Measurements from ENCODE around the gene CTSL.

Gene CTSL

DNA sequence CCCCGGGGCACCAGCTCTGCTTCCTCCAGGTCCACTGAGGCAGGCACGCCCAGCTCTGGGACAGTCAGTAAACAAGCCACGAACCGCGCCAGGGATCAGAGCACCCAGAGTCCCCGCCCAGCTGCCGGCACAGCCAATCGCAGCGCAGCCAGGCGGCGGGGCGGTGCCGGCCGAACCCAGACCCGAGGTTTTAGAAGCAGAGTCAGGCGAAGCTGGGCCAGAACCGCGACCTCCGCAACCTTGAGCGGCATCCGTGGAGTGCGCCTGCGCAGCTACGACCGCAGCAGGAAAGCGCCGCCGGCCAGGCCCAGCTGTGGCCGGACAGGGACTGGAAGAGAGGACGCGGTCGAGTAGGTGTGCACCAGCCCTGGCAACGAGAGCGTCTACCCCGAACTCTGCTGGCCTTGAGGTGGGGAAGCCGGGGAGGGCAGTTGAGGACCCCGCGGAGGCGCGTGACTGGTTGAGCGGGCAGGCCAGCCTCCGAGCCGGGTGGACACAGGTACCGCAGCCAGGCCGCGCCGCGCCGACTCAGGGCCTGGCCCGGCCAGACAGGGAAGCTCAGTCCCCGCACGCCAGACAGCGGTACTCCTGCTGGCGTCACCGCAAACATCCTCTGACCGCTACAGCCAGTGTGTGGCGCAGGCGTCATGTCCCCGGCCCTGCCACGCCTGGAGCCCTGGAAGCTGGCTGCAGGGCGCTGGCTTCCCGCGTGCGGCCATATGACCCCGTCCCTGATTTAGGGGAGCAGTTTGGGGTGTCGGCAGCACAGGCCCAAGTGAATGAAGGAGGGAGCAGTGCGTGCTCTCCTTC lies at the start of gene CTSL:
Gene CTSL (plus strand): TSS at position 220 of the 810 bp plus-strand sequence. CDS start 1,485 bp downstream, outside the sequence.
- peak; percentile 96 for DNase-seq (ENCODE audit: low spot score)

- no peak for DNase-seq (ENCODE audit: low spot score)
Measured at GRCh38 chr9:87676976-87677775, 48.7 kb upstream of the CTSL start.

DNA sequence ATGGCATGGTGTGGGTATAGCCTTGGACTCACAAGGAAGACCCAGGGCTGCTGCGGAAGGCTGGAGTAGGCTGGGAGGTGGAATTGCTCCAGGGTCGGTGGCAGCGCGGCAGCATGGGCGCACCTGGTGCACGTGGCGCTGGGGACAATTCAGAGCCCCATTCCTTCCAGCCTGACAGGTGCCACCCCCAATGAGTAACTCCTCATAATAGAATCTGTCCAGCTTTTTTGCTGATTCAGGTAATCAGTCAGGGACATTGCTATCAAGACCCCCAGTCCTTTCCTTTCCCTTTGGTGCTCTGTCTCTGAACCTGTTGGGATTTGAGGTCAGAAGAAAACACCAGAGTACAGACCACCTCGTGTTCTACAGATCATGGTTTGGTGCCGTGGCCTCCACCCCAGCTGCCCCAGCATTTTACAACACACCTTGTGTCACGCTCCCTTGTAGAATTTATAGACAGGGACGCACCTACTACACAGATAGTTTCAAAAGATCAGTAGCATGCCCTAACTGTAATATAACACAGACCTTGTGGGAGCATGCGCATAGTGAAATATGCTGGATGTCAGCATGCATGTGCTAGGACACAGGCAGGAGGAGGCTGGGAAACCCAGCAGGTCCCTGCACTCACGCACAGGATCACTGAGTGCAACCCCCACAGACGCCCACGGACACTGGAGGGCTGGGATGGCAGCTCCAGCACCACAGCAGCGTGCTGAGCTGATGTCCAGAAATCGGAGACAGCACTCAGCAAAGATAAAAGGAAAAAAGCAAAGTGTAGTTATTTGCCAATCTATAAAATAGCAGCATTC lies 47.9 kb upstream of the CTSL start:
- no peak for DNase-seq (ENCODE audit: low spot score)

- DNase-seq (ENCODE audit: low spot score), result peak; percentile 68
Measured at GRCh38 chr9:87678650-87679355, 47.1 kb upstream of the CTSL start.

DNA sequence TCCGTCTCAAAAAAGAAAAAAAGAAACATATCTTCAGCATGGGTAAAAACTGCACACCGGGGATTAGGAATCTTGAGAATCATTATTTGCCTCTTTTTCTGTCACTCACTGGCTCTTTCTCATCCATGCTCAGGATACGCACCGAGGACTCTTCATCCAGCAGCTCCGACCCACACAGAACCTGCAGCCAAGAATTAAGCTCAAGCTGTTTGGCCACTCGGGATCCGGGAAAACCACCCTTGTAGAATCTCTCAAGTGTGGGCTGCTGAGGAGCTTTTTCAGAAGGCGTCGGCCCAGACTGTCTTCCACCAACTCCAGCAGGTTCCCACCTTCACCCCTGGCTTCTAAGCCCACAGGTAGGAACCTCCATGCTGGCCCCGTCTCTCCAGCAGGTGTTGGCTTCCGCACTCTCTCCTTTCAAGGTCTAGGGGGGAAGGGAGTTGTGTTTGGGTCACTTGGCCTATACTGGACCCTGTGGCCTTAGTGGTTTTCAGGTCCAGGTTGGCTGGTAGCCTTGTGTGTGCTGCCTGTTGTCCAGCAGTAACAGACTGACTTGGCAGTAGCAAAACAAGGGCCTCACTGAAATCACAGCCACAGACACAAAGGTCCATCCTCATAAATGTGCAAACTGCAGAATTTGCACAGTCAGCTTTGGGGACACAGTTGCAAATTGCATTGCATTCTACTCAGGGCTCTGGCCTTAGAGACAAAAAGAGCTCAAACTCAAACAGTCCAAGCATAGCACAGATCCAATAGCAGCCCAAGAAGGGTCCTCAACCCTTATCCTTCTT lies 44.5 kb upstream of the CTSL start:
- DNase-seq (ENCODE audit: low spot score), result no peak

- no peak for DNase-seq (ENCODE audit: low spot score)
Measured at GRCh38 chr9:87682085-87682484, 43.8 kb upstream of the CTSL start.

DNA sequence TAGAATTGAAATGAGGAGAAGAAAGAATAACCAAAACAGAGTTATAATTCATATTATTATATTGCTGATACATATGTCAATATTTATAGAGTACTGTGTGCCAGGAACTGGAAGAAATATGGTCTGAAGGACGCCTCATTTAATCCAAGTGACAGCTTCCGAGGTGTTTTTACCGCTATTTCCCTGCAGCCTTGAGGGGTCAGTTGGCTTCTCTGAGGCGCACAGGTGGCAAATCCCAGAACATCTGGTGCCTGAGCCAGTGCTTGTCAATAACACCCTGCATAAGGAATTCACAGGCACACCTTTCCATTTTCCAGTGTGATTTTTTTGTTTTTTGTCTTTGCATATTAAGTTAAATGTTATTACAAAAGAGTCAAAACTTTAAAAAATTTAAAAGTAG lies 43.3 kb upstream of the CTSL start:
- DNase-seq (ENCODE audit: low spot score), result no peak

GRCh38 chr9:87683751-87684626 lies 41.9 kb upstream of the CTSL start:
- DNase-seq (ENCODE audit: low spot score), result no peak

GRCh38 chr9:87684627-87685219 lies 41.2 kb upstream of the CTSL start:
- peak; percentile 31 for DNase-seq (ENCODE audit: low spot score)

DNA sequence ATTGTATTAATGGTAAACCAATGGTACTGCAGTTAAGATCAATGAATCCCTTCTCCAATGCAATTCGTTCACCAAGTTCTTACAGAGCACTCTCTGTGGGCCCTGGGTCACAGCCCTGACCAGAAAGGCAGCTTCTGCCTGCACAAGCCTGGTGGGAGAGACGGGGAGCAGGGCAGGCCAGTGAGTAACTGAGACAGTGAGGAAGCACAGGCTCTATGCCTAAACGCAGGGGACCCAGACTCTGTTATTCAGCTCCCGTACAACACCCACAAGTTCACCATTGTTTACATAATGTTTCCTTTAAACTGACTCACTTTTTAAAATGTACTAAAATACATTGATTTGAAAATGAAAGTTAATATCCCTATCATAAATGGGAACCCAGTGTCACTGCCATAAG lies 40.5 kb upstream of the CTSL start:
- DNase-seq (ENCODE audit: low spot score), result no peak

DNA sequence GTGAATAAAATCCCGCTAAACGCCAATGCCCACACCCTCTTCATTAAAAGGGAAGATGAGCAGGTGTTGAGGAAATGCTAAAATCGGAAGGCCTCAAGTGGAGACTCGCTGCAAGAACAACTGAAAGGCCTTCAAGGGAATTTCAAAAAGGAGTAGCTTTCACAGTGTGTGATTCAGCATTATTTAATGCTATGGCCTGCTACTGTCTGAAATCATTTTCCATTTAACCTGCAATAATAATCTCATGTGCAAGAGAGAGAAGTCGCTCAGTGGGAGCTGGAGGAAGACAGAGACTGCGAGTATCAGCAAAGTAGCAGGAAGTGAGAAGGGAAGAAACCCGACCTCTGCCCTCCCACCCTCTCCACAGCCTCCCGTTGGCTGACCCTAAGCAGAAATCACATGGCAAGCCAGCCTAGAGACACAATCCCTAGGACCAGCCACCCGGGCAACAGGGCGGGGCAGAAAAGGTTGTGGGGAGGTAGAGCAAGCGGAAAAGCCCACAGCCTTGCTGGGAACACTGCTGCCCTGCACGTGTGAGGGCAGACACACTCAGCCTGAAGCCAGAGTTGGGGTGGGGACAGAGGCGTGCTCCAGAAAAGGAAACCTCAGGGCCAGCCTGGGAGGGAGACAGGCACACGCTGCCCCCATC lies 39.9 kb upstream of the CTSL start:
- peak; percentile 46 for DNase-seq (ENCODE audit: low spot score)

GRCh38 chr9:87686520-87687090 lies 39.3 kb upstream of the CTSL start:
- peak; percentile 61 for DNase-seq (ENCODE audit: low spot score)

- DNase-seq (ENCODE audit: low spot score), result no peak
Measured at GRCh38 chr9:87687207-87687606, 38.7 kb upstream of the CTSL start.

DNA sequence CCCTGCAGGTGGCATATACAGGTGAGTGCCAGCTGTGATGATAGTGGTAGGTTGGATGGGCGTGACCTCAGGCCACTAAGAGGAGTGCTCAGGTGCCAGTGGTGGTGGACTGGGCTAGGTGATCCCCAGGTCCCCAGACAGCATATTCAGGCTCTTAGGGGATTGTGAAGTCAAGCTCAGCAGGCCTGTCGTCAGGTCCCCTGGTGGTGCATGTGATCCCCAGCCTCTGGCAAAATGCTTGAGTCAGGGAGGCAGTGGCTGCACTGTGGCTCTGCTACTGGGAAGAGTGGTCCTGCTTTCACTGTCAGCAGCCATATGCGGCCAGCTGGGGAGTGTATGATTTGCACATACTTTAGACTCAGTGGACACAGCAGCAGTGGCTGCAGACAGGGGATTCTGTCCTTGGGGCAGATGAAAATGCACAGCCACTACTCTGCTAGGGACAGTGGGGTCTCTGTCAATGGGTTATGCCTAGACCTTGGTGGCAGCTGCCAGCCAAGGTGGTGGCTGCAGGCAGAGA lies 31.6 kb upstream of the CTSL start:
- no peak for DNase-seq (ENCODE audit: low spot score)

DNA sequence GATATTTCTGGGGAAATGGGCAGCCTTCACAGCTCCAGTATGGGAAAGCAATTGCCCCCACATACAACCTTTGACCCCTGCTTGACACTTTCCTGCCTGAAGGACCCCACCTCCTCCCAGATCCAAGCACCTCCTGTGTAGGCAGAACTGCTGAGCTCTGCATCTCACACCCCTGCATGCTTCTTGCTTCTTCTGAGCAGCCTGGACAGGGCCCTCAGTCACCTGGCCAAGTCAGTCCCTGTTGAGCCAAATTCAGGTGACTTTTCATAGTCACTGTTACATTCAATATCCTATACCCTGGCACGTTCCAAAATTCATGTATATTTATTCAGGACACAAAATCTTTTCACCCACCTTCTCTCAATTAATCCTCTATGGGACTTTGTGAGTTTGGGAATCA lies 30.4 kb upstream of the CTSL start:
- DNase-seq (ENCODE audit: low spot score), result no peak

- DNase-seq (ENCODE audit: low spot score), result no peak
Measured at GRCh38 chr9:87696641-87697040, 29.3 kb upstream of the CTSL start.

DNA sequence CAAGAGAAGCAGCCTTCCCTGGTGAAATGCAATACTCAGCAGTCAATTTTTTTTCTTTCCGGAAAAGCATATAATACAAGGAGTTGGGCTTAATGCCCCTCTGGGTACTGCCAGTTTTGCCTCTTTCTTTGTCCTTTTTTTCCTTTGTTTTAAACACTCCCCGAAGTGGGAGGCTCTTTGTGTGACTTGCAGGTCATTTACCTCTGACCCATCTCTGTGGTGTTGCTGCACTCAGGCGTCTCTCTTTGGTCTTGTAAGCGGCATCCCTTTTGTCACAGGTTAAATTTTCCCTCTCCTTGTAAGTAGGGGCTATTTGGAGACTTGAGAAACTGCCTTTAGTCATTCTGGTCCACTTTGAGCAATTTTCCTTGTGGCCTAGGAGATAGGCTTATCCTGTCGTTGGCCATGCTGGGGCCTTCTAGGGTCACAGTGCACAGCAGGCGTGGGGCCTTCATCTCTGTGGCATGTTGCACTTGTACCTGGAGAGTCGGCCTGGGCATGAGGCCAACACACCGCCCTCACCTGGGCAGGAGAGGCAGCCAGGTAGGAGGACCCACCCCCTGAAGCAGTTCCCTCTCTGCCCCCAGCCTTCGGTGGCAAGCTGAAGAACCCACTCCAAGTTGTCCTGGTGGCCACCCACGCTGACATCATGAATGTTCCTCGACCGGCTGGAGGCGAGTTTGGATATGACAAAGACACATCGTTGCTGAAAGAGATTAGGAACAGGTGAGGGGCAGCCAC lies 27.7 kb upstream of the CTSL start:
- DNase-seq (ENCODE audit: low spot score), result no peak

- DNase-seq (ENCODE audit: low spot score), result no peak
Measured at GRCh38 chr9:87699835-87700234, 26.1 kb upstream of the CTSL start.
